Activated T-helper 1 cell treated with Interleukin-2 at 50 U/mL for 16 hours (primary cell): ENCODE data around the gene TMPRSS7.

ENCODE experiments used
- DNase-seq: peaks from one replicate; pipeline ENCODE4 v3.0.0-alpha.2; 2020; ENCODE audit warnings: low read depth

The TMPRSS7 gene

GRCh38 chr3:112034436-112034835 lies at the start of gene TMPRSS7:
TMPRSS7 (plus strand) TSS chr3:112034736; CDS start chr3:112034846, 110 bp downstream.
- no peak for DNase-seq

DNA sequence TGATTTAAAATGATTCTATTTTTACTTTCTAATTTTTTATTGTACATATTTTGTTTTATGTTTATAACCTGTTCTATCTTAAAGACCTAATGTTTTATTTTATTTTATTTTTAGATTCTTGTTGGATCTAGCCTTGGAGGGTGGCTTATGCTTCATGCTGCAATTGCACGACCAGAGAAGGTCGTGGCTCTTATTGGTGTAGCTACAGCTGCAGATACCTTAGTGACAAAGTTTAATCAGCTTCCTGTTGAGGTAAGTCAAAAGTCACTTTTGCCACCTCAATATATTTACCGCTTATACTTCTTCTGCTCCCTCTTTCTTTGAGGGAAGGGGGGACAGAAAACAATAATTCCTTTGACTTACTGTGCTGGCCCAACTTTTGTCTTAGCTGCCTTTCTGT lies 47.7 kb upstream of the TMPRSS7 start:
- DNase-seq: no peak

GRCh38 chr3:111989061-111989678 lies 45.4 kb upstream of the TMPRSS7 start:
- DNase-seq: no peak

GRCh38 chr3:111993038-111993437 lies 41.5 kb upstream of the TMPRSS7 start:
- no peak for DNase-seq

GRCh38 chr3:111998636-111999483 lies 35.7 kb upstream of the TMPRSS7 start, which contains the start of gene TAGLN3:
TAGLN3 (plus strand) TSS chr3:111998922; CDS start chr3:111999423, 501 bp downstream.
- no peak for DNase-seq

DNA sequence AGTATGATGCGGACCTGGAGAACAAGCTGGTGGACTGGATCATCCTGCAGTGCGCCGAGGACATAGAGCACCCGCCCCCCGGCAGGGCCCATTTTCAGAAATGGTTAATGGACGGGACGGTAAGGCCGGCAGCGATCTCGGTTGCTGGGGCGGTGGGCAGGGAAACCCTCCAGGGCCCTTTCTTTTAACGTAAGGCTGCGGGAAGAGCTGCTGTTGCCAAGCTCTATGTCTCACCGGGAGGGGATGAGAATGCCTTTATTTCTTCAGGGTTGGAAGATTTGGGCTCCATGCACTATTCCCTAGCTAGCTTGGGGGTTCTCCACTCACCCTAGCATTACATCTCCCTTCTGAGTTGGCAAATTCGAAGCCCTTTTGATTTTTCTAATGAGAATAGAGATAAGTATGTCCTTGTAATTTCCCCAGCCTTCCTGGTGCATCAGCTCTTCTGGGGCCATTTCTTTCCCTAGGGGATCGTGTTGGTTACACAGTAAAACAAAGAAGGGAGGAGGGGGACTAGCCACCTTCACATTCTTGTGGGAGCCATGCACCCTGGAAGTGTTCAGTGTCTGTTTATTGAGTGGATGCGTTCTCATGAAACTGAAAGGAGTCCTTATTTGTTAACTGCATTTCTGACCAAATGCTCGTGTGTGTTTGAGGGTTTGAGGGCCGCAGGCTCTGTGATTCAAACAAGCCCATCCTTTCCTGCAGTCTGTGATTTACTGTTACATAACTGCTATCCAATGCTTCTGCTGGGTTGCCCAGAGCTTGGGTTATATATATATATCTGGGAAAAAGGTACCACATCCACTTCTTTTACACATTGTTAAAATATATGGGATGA lies 34.8 kb upstream of the TMPRSS7 start:
- DNase-seq: no peak

GRCh38 chr3:112000367-112000771 lies 34.2 kb upstream of the TMPRSS7 start:
- DNase-seq: no peak

DNA sequence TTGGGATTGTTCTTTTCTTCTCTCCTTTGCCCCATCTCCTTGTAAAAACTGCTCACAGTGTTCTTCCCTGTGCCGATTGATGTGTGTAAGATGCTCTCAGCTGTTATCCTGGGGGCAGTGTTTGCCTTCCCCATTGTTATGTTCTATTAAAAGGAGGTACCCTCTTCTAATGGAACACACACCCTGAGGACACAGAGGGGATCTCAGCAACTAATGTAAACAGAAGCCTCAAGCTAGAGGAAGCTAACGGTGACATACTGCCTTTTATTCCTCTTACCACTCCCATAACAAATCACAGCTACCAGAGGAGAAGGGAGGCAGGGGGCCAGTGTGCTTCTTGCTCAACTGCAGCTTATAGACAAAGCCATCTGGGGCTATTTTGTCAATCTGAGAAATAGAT lies 33.6 kb upstream of the TMPRSS7 start:
- DNase-seq: no peak

DNA sequence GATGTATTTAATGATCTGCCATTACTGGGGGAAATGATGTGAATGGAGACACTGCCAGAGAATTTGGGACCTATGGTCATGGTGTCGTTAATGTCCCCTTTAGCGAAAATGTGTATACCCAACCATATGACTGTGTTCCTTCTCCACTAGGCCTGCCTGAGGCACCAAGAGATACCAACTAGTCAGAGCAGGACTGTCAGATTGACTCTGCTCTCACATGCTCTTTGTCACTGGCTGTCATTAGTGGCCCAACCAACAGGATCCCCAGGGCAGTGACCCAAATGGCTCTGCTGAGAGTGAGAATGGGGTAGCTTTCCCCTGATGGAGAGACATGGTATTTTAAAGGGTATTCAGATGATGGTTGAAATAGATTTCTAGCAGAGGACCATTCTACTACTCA lies 33.0 kb upstream of the TMPRSS7 start:
- no peak for DNase-seq

DNA sequence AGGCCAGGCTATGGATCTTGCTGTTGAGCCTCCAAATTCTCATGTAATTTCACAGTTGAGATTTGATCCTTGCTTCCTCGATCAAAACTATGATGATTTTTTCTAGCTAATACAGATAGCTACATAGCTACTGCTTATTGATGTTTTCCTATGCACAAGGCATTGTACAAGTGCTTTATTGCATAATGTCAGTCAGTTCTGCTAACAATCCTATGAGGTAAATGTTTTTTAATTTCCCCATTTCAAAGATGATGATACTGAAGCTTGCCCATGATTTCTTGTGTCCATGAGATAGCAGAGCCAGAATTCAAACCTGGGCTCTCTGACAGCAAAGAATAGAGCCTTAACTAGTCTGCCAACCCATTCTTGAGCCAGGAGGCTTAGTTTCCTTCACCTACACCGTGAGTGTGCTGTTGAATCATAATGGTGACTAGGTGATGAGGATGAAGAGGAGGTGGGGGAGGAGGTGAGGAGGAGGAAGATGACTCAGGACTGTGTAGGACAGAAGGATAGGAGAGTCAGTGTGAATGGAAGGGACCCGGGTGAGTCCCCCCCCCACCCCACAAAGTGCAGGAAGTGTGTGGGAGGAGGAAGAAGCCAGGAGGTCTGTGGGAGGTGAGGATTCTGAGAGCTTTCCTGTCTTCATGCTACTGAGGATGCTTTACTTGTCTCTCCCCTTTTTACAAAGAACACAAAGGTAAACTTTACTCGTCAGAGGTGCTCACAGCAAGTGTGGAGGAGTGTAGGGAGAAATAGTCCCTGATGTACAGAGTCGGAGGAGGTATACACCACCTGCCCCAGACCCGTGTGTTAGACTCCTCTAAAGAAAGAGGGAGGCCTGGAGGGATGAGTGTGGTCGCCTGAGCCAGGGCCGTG lies 32.2 kb upstream of the TMPRSS7 start:
- DNase-seq: no peak

DNA sequence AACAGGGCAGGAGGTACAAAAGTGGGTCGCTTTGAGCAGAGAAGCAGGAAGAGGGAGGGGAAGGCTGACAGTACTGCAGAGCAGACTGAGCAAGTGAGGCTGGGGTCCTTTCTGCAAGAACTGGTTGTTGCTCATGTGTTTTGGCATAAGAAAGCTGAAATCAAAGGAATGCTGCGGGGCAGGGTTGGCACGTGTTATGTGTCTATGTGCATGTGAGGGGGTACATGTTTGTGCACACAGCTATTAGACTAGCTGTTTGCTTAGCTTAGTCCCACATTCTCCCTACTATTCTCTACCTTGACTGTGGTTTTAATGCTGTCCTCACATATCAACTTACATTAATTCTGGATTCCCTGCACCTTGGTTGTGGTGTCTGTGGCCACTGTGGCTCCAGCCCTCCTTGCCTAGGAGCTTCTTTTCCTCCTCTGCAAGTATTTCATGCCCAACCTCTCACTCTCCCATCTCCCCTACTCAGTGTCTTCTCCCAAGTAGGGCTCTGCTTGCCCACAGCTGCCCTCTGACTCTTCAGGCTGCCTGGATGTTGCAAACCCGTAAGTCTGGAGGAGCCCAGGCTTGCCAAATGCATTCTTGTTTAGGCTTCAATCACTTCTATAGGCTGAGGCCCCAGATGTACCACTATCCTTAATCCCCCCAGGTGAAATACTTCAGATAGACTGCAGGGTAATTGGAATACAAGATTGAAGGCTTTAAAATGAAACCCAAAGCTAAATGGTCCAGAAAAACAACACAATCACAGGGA lies 31.0 kb upstream of the TMPRSS7 start:
- DNase-seq: no peak

DNA sequence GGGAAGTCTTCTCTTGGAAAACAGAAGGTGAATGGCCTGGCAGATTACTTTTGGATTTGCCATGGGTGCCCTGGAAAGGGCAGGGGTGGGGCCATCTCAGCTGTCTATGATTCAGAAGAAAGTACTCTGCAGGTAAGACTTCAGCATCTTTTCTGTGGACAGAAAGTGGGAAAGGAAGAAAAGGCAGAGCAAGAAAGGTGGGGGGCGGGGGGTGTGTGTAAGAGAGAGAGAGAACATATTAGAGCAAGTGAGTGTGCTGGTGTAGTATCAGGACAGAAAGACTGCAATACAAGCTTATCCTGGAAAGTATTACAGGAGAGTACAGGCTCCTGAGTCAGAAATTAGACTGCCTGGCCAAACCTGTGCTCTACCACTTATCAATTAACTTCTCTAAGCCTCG lies 30.3 kb upstream of the TMPRSS7 start:
- DNase-seq: no peak

DNA sequence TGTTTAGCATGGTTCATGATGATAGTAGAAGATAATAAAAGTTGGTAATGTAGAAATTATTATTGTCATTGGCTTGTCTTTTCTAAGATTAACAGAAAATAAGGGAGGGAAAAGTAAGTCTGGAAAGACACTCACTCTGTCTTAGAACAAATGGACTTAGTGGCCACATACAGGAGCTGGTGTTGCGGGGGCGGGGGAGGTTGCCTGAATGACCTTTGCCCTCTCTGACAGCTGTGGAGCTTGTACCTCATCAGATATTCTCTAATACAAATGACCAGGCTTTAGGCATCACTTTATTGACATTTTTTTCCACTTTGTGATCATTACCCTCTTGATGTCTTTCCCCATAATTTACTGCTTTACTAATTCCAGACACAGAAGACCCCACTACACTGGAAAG lies 29.9 kb upstream of the TMPRSS7 start:
- no peak for DNase-seq

DNA sequence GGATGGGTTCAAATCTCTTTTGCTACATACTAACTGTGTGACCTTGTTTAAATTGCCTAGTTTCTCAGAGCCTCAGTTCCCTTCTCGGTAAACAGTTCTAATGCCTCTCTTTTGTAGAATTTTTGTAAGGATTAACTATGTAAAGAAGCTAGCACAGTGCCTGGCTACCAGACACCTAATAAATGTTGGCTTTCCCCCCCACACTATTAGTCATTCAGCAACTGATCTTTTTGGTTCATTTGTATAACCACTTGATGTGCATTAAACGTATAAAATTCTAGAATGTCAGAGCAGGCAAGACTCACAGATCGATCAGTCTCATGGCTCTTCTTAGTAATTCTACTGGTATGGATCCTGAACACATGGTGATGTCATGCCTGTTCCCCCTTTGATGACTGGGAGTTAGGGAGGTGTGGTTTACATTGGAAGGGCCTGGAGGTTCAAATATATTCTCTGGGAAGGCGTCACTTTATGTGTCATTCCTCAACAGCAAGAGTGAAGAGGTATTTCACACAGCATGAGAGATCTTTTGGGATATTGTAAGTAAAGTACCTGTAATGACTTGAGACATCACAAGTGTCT lies 29.4 kb upstream of the TMPRSS7 start:
- no peak for DNase-seq

- no peak for DNase-seq
Observed at GRCh38 chr3:112007633-112008032, 26.9 kb upstream of the TMPRSS7 start.

GRCh38 chr3:112009670-112010069 lies 24.9 kb upstream of the TMPRSS7 start:
- no peak for DNase-seq

- no peak for DNase-seq
Observed at GRCh38 chr3:112010636-112011035, 23.9 kb upstream of the TMPRSS7 start.

DNA sequence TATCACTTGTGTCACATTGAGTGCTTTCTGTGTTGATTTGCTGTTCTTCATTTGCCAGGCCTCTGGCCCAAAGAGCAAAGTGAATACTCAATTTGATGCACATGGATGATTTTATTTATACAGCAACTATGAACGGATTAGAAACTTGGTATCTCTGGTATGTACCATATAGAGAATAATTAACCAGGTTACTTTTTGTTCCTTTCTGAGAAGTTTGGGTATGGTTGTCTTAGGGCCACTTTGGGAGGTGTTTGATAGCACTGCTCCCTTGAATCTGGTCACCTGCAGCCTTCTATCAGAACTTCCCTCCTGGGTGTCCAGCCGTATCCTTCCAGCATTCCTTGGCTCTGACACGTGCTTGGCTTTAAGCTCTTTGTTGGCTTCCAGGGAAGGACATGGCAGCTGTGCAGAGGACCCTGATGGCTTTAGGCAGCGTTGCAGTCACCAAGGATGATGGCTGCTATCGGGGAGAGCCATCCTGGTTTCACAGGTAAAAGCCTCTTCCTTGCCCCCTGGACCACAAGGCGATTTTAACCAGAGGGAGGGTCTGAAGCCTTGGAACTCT lies 23.1 kb upstream of the TMPRSS7 start:
- DNase-seq: no peak

DNA sequence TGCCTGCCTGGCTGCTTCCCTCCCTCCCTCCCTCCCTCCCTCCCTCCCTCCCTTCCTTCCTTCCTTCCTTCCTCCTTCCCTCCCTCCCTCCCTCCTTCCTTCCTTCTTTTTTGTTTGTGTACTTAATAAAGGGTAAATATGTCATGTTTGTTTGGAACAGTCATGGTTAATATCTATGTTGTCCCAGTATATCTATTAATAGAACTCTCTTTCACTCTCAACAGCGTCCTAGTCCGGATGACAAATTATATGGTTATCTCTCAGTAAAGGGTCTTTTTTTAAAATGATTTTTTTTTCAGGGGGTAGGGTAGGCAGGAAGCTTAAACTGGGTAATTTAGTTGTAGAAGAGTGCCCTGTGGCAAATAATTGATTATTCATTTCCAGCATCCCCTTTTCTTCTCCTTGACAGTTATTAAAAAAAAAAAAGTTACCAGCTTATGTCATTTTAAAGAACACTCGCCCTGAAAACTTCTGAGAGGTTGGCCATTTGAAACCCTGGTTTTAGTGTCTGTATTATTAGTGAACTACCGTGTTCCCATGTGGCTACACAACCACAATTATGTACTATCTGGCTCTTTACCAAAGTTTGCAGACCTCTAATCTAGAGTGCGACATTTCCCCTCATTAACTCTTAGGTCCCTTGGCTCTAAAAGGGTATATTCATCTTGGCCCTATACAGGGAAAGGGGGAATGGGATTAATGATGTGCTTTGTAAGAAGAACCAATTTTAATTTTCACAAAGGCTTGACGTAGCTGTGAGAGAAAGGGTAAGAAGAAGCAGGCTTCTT lies 22.1 kb upstream of the TMPRSS7 start:
- DNase-seq: no peak
